Activated naive CD4-positive, alpha-beta T cell treated with Interleukin-2 at 50 U/mL for 16 hours (primary cell): ENCODE results near the gene SND1.

ENCODE experiments used
- DNase-seq: peaks from one replicate; pipeline ENCODE4 v3.0.0-alpha.2; 2020

Gene SND1

GRCh38 chr7:128008141-128008540, 356.1 kb downstream of the SND1 start:
- no peak for DNase-seq

DNA sequence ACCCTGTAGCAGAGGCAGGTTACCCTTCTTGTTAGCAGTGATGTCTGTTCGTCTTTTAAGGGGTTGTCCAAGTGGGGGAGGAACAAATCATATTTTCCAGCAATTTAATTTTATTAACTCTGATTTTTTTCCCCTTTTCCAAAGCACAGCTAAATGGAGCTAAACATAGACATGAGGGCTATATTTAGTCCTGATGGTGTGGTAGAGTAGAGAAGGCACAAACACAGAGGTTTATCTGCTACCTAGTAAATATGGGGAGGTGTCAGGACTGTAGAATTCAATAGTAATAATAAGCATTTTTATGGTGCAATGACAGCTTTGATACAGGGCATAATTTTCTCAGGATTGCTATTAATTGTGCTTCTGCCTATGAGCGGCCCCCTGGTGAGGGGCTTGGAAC, 356.8 kb downstream of the SND1 start:
- DNase-seq: no peak

- no peak for DNase-seq
These were observed 358.6 kb downstream of the SND1 start for GRCh38 chr7:128010391-128011127.

DNA sequence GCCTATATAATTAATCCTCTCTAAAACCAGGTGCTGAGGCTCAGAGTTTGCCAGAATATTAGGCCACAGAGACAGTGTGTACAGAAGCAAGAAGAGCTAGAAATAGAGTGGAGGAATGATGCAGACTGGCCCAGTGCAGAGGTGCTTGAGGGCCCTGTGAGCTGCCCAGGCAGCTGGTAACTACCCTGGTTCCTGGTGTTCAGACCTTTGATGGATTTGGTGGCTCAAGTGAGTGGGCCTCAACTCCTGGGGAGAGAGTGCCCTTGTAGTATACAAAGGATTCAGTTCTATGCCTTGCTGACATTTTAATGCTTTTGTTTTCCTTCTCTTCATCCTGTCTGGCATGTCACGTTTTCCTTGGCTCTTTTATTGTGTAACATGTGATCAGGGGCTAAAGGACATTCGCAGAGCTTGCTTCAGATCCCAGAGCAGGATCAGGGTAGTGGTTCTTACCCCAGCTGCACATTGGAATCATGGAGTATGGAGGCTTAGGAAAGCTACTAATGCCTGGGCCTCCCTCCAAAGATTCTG, 359.2 kb downstream of the SND1 start:
- no peak for DNase-seq

GRCh38 chr7:128014811-128015210, 362.8 kb downstream of the SND1 start:
- no peak for DNase-seq

GRCh38 chr7:128017460-128017859, 365.5 kb downstream of the SND1 start:
- DNase-seq: no peak

DNA sequence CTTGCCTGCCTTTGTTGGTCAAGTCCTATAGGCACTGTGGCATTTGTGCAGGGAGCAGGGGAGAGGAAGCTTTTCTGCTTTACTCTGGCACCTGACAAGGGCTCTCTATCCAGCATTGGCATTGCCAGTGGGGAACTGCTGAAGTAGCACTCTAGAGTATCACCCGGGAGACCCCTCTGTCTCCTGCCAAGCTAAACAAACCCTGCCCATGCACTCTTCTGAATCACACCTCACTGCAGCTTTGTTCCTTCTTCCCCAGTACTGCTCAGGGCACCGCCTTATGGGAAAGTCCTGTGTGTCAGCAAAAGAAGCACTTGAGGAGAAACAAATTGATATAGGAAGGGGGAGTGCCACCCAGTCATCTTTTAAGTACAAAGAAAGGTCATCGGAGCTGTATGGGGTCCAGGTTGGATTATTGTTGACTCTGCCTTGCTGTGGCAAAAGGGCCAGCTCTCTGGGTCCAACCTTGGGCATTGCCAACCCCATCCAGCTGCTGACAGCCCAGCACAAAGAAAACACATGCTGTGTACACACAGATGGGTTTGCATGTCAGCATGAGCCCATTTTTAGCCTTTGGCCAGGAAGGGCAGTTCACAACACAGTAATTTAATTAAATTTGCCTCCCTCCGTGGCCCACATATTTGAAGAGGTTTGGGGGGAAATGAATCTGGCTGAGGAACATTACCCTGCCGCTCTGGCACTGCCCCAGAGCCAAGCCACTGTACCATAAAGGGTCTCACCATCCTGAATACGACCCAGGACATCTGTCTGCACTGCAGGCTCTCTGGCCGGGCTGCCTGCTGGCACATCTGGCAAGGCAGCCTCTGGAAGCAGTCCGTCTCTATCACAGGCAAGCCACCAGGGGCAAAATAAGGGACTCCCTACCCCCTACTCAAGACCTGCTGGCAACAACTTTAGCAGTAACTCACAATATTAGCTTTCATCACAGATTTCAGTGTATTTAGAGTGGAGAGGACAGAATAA, 366.2 kb downstream of the SND1 start:
- no peak for DNase-seq

DNA sequence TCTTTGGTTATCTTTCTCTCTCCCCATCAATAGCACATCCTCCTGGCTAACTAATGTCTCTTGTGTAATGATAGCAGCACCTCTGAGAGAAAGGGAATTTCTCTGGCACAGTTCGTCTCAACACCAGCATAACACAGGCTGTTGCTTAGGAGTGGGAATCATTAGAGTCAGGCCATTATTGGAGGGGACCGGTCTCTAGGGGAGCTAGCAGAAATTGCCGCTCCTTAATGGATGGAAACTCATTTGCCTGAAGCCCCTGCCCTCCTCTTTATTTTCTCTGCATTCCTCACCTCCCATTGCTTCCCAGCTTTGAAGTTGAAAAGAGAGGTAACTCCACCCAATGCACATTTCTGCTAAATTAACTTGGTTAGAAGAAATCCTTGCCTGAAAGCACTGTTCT, 367.3 kb downstream of the SND1 start:
- DNase-seq: no peak

GRCh38 chr7:128020159-128020558, 368.2 kb downstream of the SND1 start:
- DNase-seq: peak; percentile 20

GRCh38 chr7:128021366-128021765, 369.4 kb downstream of the SND1 start:
- DNase-seq: no peak

DNA sequence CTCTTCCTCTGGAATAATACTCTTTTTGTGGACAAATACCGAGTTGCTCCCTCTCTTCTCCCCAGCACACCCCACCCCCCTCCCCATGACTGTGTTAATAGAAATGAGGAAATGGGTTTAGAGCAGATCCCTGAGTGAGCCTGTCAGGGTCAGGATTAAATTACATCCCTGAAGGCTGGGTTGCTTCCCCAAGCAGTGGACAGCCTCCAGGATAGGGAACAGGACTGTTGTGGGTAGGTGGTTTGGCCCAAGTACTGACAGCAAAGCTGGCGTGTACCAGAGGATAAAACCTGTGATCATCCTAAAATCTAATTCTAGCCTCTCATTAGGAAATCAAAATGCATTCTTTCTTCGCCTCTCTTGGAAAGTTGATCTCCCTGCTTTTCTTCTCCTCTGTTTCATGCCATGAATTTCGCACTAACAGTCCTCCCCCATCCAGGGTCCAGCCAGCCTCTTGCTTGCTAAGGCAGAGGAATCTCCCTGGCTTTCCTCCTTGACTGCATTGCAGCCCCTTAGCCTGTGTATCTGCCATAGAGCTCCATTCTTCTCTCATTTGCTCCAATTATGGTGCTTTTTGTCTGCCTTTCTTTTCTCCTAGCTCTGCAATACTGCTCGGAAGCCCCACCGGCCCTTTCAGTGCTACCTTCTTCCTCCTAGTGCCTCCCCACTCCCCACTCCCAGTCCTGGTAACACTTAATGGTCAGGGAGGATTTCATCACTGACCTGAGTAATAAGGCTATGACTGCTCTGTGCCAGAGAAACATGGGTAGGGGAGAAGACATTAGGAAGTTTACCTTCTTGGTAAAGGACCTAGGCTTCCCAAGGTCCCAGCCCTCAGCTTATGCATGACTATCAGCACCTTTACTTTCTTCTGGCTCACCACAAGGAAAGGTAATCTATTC, 370.9 kb downstream of the SND1 start:
- no peak for DNase-seq

DNA sequence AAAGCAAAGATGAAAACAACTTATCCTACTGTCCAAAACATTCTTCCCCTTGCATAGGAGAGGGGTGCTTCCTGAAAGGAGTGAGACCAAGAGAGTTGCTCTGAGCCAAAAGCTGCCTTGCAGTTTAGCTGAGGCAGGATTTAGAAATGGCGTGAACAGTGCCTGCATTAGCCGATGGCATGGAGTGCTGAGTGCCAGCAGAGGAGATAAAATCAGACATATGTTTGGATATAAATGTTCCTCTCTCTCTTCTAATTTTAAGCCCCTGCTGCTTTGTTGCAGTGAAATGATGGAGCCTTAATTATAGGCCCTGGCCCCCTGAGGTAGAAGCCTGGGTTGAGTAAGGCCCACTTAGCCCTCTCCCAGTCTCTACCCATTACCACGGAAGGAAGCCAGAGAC, 372.2 kb downstream of the SND1 start:
- no peak for DNase-seq

DNA sequence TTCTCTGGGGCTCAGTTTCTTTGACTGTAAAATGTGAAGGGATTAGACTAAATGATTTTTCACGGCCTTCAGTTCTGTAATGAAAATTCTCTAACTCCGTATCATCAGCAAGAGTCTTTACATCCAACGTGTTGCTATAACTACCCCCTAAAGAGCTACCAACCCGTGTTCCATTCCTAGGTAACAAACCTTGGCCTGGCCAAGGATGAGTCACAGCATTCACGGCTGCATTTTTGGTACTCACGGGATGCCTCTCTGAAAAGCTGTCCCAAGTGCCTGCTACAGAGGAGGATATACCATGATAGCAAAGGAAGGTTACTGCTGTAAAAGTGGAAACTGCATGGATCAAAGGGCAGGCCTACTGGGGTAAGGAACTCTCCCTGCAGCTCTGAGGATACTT, 373.4 kb downstream of the SND1 start:
- DNase-seq: no peak

GRCh38 chr7:128025819-128026218, 373.8 kb downstream of the SND1 start:
- no peak for DNase-seq

DNA sequence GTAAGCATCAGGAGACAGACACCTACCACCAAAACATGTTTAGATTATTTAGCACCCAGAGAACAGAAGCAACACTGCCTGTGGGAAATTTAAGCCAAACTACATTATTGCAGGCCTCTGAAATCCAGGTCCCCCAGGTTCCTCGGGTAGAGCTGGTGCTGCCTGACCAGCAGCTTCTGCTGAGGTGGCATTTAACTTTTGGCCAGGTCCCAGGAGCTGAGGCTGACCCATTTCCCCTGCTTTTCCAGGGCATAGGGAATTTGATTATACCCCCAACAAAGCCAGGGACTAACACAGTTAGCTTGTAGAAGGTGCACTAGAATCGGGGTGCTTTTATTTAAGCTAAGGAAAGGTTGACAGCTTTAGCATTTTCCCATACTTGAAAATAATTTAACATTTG, 374.6 kb downstream of the SND1 start:
- no peak for DNase-seq

- no peak for DNase-seq
These were observed 375.5 kb downstream of the SND1 start for GRCh38 chr7:128027485-128027980.

- DNase-seq: no peak
These were observed 377.5 kb downstream of the SND1 start for GRCh38 chr7:128029405-128029995.

- DNase-seq: no peak
These were observed 378.3 kb downstream of the SND1 start for GRCh38 chr7:128030263-128030653.

DNA sequence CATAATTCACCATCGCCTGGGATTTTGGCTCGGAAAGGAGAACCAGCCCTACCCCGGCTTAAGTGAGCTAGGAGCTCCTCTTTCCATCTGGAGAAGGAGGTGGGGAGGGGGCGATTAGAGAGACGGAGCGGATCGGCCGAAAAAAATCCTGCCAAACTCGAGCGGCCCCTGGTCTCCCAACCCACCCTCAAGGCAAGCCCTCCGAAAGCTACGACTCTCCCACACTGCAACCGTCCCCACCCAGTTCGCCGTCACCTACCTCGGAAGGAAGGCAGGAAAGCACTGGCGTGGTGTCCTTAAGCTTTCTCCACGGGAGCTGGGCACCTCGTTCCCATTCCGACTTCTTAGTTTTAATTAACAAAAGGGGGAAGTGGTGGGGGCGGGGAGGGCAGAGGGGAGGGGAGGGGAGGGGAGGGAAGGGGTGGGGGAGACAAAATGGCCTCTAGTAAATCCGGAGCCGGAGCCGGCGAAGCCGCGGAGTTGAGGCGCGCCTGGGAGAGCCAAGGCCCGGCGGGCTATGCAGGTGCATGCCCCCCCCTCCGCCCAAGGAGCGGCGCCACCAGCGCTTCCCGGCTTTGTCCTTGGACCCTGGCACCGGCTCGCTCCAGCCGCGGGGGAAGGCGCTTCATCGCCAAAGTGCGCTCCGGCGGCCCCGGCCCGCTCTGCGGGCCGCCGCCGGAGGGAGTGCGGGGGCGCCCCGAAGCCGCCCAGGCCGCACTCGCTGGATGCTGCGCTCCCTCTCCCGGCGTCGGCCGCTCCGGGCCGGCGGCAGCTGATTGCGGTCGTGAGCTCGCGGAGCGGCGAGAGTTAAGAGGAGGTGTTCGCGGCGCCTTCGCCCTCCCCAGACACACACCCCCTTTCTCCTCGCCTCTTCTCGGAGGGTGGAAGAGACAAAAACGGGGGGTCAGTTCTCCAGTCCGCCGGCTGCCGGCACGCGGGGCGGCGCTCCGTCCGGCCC, 378.9 kb downstream of the SND1 start, which contains the start of gene LRRC4:
Gene LRRC4, minus strand, starts transcription at position 784 of the 958 bp plus-strand sequence. CDS start 797 bp downstream, outside the sequence.
- DNase-seq: peak; percentile 26

DNA sequence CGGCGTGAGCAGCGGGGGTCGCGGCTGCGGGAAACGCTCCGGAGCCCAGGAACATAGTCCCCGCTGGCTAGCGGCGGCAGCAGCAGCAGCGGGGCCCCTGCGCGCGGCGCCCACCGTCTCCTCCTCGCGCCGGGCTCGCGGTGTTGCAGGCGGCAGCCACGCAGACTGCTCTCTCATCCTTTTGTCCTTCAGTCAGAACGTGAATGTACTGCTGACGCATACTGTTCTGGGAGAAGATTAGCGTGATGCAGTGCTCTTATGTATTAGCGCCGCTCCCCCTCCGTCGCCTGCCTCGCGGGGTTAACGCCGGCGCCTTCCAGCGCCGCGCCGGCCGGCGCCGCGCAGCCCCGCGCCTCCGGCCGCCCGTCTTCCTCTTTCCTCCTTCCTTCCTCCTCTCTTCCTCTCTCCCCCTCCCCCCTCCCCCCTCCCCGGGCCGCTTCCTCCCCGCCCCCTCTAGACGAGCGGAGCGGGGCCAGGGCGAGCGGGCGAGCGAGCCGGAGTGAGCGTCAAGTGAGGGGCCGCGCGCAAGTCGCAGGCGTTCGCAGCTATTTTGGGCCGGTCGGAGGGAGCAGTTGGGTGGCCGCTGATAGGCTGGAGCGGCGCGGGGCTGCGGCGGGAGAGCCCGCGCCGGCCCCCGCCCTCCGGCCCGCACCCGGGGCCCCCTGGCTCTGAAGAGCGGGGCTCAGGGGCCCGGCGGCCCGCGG, 380.1 kb downstream of the SND1 start:
- peak; percentile 65 for DNase-seq
